SK-N-SH treated with all-trans-retinoic acid at 6 μM for 48 hours (cell line): Measurements from ENCODE around the gene ITGBL1.

Experiments
- ATAC-seq: fragments of 200-7000 bp; cut with Tn5 transposase; 3 replicates; pipeline ENCODE4 v1.9.1; 2020; ENCODE audit warnings: mild to moderate bottlenecking, moderate library complexity
- ARNTL ChIP-seq: fragments of 450-650 bp; formaldehyde crosslinking; IDR thresholded peaks from 2 replicates; pipeline ENCODE4 v1.5.0; 2020; ENCODE audit warnings: low read depth, mild to moderate bottlenecking, moderate library complexity, borderline replicate concordance
- BACH2 ChIP-seq: fragments of 250-450 bp; sonication (Bioruptor Pico); IDR thresholded peaks from 2 replicates; pipeline ENCODE4 v1.9.0; 2021; ENCODE audit warnings: mild to moderate bottlenecking, borderline replicate concordance
- CREB5 ChIP-seq: fragments of 250-450 bp; sonication (Bioruptor Pico); IDR thresholded peaks from 2 replicates; pipeline ENCODE4 v1.5.1; 2020; ENCODE audit warnings: low read depth, mild to moderate bottlenecking, moderate library complexity
- CSRNP3 ChIP-seq: fragments of 250-450 bp; sonication (Bioruptor Pico); IDR thresholded peaks from 2 replicates; pipeline ENCODE4 v1.5.1; 2021; ENCODE audit warnings: mild to moderate bottlenecking, moderate library complexity
- GLIS3 ChIP-seq: fragments of 250-450 bp; sonication (Bioruptor Pico); IDR thresholded peaks from 2 replicates; pipeline ENCODE4 v1.5.0; 2020; ENCODE audit warnings: mild to moderate bottlenecking, moderate library complexity
- ISL1 ChIP-seq: fragments of 250-450 bp; sonication (Bioruptor Pico); IDR thresholded peaks from 2 replicates; pipeline ENCODE4 v2.1.2; 2022; ENCODE audit warnings: mild to moderate bottlenecking, moderate library complexity
- OSR1 ChIP-seq: fragments of 250-450 bp; sonication (Bioruptor Pico); IDR thresholded peaks from 2 replicates; pipeline ENCODE4 v1.8.0; 2022; ENCODE audit warnings: moderate library complexity, mild to moderate bottlenecking, inconsistent platforms
- POU6F1 ChIP-seq: fragments of 250-450 bp; sonication (Bioruptor Pico); IDR thresholded peaks from 2 replicates; pipeline ENCODE4 v1.8.0; 2021; ENCODE audit warnings: low read depth, mild to moderate bottlenecking, moderate library complexity, borderline replicate concordance
- PPARA ChIP-seq: fragments of 250-450 bp; sonication (Bioruptor Pico); IDR thresholded peaks from 2 replicates; pipeline ENCODE4 v1.5.0; 2020; ENCODE audit warnings: mild to moderate bottlenecking, borderline replicate concordance
- RARB ChIP-seq: fragments of 250-450 bp; sonication (Bioruptor Pico); IDR thresholded peaks from 2 replicates; pipeline ENCODE4 v1.8.0; 2021; ENCODE audit warnings: mild to moderate bottlenecking, moderate library complexity
- SNAI2 ChIP-seq: fragments of 250-450 bp; sonication (Bioruptor Pico); IDR thresholded peaks from 2 replicates; pipeline ENCODE4 v1.5.0; 2020; ENCODE audit warnings: mild to moderate bottlenecking, moderate library complexity
- TCF4 ChIP-seq: fragments of 250-450 bp; sonication (Bioruptor Pico); IDR thresholded peaks from 2 replicates; pipeline ENCODE4 v1.8.0; 2021; ENCODE audit warnings: mild to moderate bottlenecking, moderate library complexity, borderline replicate concordance
- TOX ChIP-seq: fragments of 250-450 bp; sonication (Bioruptor Pico); IDR thresholded peaks from 2 replicates; pipeline ENCODE4 v1.8.0; 2021; ENCODE audit warnings: mild to moderate bottlenecking, moderate library complexity, borderline replicate concordance
- TSHZ2 ChIP-seq: fragments of 250-450 bp; sonication (Bioruptor Pico); IDR thresholded peaks from 2 replicates; pipeline ENCODE4 v1.5.0; 2020; ENCODE audit warnings: mild to moderate bottlenecking, moderate library complexity
- ZC3H10 ChIP-seq: fragments of 250-450 bp; sonication (Bioruptor Pico); IDR thresholded peaks from 2 replicates; pipeline ENCODE4 v1.5.1; 2021; ENCODE audit warnings: mild to moderate bottlenecking, moderate library complexity
- ZFP3 ChIP-seq: fragments of 250-450 bp; sonication (Bioruptor Pico); IDR thresholded peaks from 2 replicates; pipeline ENCODE4 v1.5.0; 2020; ENCODE audit warnings: mild to moderate bottlenecking, moderate library complexity
- ZFP30 ChIP-seq: fragments of 450-650 bp; formaldehyde crosslinking; IDR thresholded peaks from 2 replicates; pipeline ENCODE4 v1.5.0; 2022; ENCODE audit warnings: mild to moderate bottlenecking, moderate library complexity
- ZNF565 ChIP-seq: fragments of 450-650 bp; formaldehyde crosslinking; conservative IDR thresholded peaks from 2 replicates; pipeline ENCODE4 v1.5.0; 2020; ENCODE audit warnings: low read depth, mild to moderate bottlenecking, moderate library complexity
- ZNF70 ChIP-seq: fragments of 450-650 bp; formaldehyde crosslinking; IDR thresholded peaks from 2 replicates; pipeline ENCODE4 v1.5.0; 2020; ENCODE audit warnings: mild to moderate bottlenecking, moderate library complexity
- ZNF8 ChIP-seq: fragments of 450-650 bp; formaldehyde crosslinking; IDR thresholded peaks from 2 replicates; pipeline ENCODE4 v1.5.0; 2020; ENCODE audit warnings: mild to moderate bottlenecking, moderate library complexity

The ITGBL1 gene

GRCh38 chr13:101433895-101434294 lies 18.6 kb upstream of the ITGBL1 start:
- peak; percentile 28; the same call in 1 of the 3 replicates for ATAC-seq
- TF ChIP-seq ZNF70 (CRISPR knock-in tag) = no peak
- TF ChIP-seq OSR1 (CRISPR knock-in tag) = no peak
- TF ChIP-seq RARB (CRISPR knock-in tag) = no peak
- no peak for TF ChIP-seq BACH2 (CRISPR knock-in tag)
- TF ChIP-seq ISL1 (CRISPR knock-in tag) = no peak
- TF ChIP-seq ZFP30 (CRISPR knock-in tag) = no peak
- no peak for TF ChIP-seq ZC3H10 (CRISPR knock-in tag)
- no peak for TF ChIP-seq ZFP3 (CRISPR knock-in tag)
- no peak for TF ChIP-seq CSRNP3 (CRISPR knock-in tag)
- no peak for TF ChIP-seq POU6F1 (CRISPR knock-in tag)

- TF ChIP-seq TCF4 (CRISPR knock-in tag) = no peak
- TF ChIP-seq ZFP30 (CRISPR knock-in tag) = no peak
- no peak for TF ChIP-seq SNAI2 (CRISPR knock-in tag)
- TF ChIP-seq ZNF565 (CRISPR knock-in tag) = no peak
- no peak for TF ChIP-seq PPARA (CRISPR knock-in tag)
- no peak for TF ChIP-seq TOX (CRISPR knock-in tag)
- TF ChIP-seq GLIS3 (CRISPR knock-in tag) = no peak
- TF ChIP-seq TSHZ2 (CRISPR knock-in tag) = no peak
- no peak for TF ChIP-seq ZFP3 (CRISPR knock-in tag)
- no peak for TF ChIP-seq OSR1 (CRISPR knock-in tag)
- no peak for ATAC-seq
Observed at GRCh38 chr13:101434486-101434885, 18.0 kb upstream of the ITGBL1 start.

- TF ChIP-seq ZC3H10 (CRISPR knock-in tag) (no peak), ZNF8 (CRISPR knock-in tag) (no peak), RARB (CRISPR knock-in tag) (no peak)
- no peak for ATAC-seq
Observed at GRCh38 chr13:101447852-101448251, 4.6 kb upstream of the ITGBL1 start.

- ATAC-seq = peak; percentile 65
- TF ChIP-seq BACH2 (CRISPR knock-in tag) (no peak), ARNTL (no peak), SNAI2 (CRISPR knock-in tag) (no peak), CSRNP3 (CRISPR knock-in tag) (no peak), POU6F1 (CRISPR knock-in tag) (no peak), ZNF8 (CRISPR knock-in tag) (no peak), OSR1 (CRISPR knock-in tag) (no peak), GLIS3 (CRISPR knock-in tag) (no peak), TCF4 (CRISPR knock-in tag) (no peak), CREB5 (CRISPR knock-in tag) (no peak), PPARA (CRISPR knock-in tag) (no peak)
Observed at GRCh38 chr13:101449790-101450748, 2.4 kb upstream of the ITGBL1 start.
